GM15510 (cell line): Measurements from ENCODE around the gene SKIC3.

Experiments used
- POLR2A ChIP-seq: IDR thresholded peaks from 3 replicates; pipeline ENCODE4 v1.6.1; 2011; ENCODE audit warnings: borderline replicate concordance; ENCODE audit not compliant: insufficient read length; ENCODE audit errors: extremely low read depth

The SKIC3 gene

DNA sequence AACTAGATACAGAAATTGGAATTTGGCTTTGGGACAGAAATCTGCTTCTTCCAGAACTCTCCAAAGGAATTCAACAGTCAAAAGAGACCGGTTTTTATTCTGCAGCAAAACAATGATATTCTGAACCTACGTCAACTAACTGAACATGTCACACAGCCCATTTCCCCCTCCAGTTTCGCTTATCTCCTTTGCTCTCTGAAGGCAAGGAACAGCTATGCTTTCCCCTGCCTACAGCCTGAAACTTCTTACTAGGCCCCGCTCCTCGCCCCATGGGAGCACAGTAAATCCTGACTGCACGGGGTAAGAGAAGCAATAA is 488 bp downstream of the SKIC3 start:
- TF ChIP-seq POLR2A = no peak

DNA sequence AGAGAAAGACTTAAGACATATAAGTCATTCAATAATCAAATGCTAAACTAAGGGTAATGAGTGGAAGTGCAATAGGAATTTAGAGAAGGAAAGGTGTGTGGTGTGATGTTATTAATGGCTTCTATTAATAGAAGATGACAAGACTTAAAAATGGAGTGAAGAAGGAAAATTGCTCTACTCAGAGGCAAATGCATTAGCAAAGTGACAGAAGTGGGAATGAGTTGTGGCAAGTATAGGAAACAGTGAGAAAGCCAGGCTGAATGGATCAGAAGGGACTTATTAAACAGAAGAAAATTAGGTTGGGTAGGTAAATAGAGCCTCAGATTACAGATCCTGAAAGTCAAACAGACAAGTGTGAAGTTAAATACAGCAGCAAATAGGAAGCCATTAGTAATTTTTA is 5.7 kb downstream of the SKIC3 start:
- TF ChIP-seq POLR2A = no peak

DNA sequence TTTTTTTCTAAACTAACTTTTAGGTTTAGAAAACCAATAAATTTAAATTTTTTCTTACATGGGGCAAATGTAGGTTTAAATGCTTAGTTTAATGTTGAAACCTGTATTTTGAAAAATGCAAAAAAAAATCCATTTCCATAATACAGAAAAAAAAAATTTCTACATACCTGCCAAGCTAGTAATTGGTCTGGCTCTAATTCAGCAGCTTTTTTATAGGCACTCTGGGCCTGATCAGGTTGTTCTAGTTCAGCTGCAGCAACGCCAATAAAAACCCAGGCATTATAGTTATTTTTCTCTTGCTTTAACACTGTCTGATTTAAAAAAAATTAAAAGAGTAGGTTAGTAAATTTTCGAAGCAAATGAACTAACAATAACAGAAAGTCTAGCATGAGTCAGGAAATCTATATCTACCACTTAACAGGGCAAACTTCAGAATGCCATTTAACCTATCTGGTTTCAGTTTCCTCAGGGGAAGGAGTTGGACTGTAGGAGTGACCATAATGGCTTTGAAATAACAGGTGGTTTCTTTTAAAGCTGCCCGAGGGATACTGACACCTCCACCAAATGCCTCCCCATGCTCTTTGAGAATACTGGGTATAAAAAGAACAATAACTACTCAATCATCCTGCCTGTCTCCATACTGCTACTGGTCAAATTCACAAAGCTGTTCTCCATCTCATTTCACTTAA is 11.6 kb downstream of the SKIC3 start:
- TF ChIP-seq POLR2A = no peak

DNA sequence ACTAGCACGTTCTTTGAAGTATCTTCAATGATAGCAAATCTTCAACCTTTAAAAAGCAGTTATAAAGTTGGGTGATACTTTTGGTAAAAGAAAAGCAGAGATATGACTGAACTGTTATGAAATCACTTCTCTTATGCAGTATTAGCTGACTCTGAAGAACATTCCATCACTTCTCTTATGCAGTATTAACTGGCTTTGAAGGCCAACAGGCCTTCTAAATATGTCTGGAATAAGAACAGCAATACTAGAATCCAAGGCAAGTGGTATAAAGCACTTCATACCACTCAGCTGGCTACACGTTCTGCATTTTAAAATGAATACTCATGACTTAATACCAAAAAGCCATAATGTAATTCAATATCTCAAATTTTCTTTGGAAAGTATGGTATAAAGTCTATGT is 17.3 kb downstream of the SKIC3 start:
- no peak for TF ChIP-seq POLR2A

DNA sequence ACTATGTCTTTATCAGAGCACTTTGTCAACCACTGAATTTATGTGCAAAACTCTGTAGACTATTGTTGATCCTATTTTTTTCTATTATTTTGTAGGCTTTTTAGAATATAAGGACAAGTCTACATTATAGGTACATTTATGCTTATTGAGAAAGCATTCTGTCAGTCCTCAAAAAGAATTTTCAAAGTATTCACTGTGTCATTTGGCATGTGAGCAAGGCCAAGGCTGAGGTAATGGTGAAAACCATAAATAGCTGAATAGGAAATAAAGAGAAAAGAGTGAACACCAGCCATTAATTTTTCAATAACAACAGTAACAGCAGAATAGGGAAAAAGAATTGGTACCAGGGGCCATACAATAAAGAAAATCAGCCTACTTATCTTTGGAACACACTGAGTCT is 21.0 kb downstream of the SKIC3 start:
- TF ChIP-seq POLR2A = no peak

DNA sequence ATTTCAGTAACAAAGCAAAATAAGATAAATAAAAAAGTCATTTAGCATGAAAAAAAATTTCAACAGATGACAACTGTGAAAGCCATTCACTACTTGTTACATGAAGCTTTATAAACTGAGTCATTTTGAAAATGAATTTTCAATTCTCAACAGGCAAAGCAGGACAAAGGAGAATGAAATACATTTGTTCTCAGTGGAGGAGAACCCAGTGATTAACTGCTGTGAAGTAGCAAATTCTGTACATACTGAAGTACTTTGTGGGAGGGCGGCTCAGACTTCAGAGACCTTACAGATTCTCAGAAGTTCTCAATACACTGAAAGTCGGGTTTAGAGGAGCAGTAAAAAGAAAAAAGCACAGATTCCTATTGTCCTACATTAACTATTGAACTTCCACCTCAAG is 21.7 kb downstream of the SKIC3 start:
- no peak for TF ChIP-seq POLR2A

DNA sequence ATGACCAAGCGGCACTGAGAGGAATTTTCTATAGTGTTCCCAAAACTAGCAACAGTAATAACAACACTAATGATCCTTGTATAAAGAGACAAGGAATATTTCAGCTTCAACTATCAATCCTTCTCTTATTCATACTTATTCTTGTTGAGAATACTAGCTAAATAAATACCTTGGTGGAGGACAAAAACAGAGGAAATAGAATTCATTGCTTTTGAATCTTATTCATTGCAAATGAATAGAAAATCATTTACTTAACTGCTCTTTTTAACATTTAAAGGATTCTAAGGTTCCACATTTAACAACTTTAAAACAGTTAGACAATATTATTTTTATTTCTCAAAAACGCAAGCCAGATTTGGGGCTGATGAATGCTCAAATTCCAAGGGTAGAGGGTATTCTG is 22.4 kb downstream of the SKIC3 start:
- no peak for TF ChIP-seq POLR2A

DNA sequence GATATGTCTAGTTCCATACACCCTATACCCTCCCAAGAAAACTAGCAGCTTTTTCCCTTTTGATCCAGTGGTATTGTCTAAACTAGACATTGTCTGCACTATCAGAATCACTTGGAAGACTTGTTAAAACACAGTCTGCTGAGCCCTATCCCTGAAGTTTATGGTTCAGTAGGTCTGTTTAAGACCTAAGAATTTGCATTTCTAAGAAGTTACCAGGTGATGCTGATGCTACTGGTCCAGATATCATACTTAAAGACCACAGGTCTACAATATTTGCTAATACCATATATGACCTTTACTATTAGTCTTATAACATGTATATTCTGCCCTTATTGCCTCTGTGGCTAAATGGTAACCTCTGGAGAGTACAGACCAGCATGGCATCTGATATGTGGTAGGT is 23.3 kb downstream of the SKIC3 start:
- TF ChIP-seq POLR2A = no peak

DNA sequence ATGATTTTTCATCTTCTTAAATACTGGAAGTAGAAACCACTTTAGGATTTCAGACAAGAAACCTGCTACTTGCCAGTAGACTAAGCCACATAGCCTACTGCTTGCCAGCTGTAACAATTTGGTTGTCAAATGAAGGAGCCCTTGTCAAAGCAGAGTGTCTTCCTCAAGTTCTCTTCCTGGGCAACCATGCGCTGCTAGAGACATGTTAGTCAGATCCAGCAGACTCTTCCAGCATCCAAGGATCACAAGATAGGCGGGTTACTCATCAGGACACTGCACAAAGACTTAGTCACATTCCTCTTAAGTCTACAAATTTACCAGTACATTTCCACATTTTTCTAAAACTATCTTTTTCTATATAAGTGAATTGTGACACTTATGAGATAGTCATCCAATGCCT is 24.4 kb downstream of the SKIC3 start:
- no peak for TF ChIP-seq POLR2A

DNA sequence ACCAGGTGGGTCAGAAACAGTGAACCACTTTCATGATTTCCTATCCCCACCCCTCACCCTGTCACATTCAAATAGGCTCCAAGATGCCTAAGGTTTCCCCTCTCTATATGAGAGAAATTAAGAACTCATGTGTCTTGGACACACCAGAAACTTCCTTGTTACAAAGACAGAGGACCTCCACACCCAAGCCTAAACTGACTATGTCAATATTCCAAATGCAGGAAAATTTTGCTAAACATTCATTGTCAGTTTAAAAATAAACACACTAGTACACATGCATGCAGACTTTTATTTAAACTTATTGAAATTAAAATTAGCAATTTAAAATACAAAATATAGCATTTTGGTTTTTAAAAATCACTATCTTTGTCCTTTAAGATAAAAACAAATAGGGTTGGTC is 26.2 kb downstream of the SKIC3 start:
- TF ChIP-seq POLR2A = no peak

DNA sequence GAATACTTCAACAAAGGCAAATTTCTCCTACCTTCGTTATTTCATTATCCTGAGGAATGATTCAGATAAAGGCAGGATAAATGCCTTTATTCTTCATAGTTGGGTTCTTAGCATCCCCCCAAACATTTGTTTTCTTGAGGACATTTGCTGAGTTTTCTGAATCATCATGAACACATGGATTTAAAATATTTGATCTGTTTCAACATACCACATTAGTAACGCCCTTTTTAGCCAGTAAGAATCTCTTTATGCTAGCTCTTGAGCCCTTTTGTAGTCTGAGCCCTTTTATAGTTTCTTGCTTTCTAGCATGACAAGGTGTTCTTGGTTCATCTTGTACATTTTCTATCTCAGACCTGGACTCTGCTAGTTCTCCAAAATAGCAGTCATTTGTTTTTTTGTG is 27.9 kb downstream of the SKIC3 start:
- TF ChIP-seq POLR2A = no peak

DNA sequence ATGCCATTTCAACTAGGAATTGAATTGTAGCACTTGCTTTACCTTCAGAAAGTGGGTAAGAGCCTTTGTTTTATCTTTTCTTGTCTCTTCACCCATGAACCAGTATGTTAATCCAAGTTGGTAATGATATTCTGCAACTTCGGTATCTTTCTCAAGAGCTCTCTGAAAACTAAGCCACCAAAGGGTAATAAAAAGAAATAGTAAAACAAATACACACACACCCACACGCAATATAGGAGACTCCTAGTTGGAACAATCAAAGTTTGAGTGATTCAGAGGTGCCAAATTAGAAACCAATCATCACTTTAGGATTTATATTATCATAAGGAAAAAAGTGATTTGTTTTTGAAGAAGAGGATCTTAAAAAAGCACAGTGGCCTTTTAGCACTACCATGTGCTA is 30.4 kb downstream of the SKIC3 start:
- no peak for TF ChIP-seq POLR2A

DNA sequence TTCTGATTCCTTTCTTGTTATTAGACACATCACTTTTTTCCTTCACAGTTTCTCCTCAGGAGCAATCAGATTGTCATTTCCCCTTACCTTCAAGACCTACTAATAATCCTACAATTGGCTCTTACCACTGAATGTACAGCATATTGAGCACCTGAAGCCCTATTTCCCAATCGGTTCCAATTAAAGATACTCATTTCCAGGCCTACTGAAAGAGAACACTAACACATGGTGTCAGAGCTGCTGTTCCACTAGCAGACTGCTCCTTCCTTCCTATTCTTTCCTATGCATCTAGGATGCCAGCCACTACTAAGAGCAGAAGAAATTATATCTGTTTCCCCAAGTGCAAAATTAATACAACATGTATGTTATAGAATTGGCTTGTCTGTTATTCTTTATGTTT is 34.6 kb downstream of the SKIC3 start:
- TF ChIP-seq POLR2A = no peak

DNA sequence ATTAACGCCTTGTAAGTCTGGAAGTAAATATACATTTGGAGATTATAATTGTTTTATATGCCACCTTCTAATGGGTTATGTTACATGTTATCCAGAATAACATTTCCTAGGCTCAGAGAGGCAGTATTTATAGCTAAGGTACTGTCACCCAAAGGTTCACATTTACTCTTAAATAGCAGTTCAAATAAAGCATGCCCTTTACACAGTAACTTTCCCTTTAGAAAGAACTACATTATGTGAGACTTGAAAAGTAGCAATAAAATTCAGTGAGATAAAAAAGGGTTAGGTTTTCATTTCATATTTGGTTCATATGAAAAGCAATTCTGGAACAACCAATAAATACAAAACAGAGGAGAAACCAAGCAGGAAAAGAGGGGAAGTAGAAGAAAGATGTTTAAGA is 35.1 kb downstream of the SKIC3 start:
- TF ChIP-seq POLR2A = no peak

DNA sequence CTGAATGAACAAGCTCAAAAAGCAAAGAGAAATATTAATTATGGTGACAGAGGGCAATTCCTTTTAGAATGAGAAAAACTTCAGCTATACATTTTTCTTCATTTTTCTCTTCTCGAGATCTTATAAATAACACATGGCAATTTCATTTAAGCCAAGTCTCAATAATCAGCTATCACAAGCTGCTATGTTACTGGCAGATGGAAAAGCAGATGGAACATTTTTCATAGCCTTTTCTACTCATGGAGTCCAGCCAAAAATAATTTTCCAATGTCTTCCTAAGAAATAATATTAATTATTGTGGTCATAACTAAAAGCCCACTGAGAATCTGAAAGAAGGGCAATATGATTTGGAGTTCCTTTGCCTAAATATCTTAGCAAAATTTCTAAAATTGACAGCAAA is 35.6 kb downstream of the SKIC3 start:
- TF ChIP-seq POLR2A = no peak

DNA sequence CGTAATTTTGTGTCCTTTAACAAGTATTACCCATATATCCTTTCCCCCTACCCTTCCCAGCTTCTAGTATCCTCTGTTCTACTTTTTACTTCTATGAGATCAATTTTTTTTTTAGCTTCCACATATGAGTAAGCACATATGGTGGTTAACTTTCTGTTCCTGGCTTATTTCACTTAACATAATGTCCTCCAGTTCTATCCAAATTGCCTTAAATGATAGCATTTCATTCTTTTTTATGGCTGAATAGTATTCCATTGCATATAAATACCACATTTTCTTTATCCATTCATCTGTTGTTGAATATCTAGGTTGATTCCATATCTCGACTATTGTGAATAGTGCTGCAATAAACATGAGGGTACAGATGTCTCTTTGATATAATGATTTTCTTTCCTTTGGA is 36.4 kb downstream of the SKIC3 start:
- no peak for TF ChIP-seq POLR2A

DNA sequence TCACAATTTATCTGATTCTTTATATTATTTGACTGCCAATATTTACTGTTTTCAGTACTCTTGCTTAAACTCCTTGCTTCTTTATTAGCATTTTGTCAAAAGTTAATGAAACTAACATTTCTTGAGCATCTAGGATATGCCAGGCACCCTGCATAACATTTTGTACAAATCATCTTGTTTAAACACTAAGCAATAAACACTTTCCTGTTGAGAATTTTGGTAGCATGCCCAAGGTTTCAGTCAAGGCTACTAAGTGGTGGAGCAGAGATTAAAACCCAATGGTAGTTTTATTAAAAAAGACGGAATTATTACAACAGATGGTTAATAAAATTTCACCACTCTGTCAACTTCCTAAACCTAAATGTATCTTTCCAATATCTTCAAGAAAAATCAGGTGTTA is 43.2 kb downstream of the SKIC3 start:
- no peak for TF ChIP-seq POLR2A
